Measurements from ENCODE around the gene CLMP. TPM values are rescaled to one million over a fixed set of nuclear protein-coding genes. Genes with fewer than 3 reads are reported as not detected.

Gene CLMP
- total RNA-seq, 3 donors from 2014 or later, result 4.7 to 84.9 (median 11.0) TPM

DNA sequence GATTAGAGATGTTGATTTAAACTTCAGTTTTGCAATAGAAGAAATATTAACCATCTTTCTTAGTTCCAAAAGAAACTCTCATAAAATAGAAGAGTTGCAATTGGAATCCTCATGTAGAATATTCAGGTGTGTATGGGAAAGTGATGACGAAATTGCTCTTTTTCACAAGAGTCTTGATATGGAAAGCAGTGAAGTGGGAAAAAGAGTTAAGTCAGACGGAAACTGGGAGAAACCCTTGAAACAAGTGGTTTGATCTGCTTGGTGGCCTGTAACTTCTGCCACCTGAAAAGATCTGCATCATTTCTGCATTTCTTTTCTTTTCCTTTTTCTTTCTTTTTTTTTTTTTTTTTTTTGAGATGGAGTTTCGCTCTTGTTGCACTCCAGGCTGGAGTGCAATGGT, 41.8 kb upstream of the CLMP start:
- intact Hi-C loops (cut with DNase I, micrococcal nuclease), result no loop called here
- H3K36me3 ChIP-seq (ENCODE audit: low read depth), result no peaks in the 10 kb centered on the region
- H3K4me3 ChIP-seq, result no peak overlapping the region
- TF ChIP-seq, protein P1, sequence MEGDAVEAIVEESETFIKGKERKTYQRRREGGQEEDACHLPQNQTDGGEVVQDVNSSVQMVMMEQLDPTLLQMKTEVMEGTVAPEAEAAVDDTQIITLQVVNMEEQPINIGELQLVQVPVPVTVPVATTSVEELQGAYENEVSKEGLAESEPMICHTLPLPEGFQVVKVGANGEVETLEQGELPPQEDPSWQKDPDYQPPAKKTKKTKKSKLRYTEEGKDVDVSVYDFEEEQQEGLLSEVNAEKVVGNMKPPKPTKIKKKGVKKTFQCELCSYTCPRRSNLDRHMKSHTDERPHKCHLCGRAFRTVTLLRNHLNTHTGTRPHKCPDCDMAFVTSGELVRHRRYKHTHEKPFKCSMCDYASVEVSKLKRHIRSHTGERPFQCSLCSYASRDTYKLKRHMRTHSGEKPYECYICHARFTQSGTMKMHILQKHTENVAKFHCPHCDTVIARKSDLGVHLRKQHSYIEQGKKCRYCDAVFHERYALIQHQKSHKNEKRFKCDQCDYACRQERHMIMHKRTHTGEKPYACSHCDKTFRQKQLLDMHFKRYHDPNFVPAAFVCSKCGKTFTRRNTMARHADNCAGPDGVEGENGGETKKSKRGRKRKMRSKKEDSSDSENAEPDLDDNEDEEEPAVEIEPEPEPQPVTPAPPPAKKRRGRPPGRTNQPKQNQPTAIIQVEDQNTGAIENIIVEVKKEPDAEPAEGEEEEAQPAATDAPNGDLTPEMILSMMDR (IDR thresholded peaks at IDR 0.05), result no peak
- ATAC-seq, result no peak
- no peaks in the 10 kb centered on the region for H3K9me3 ChIP-seq
- no peak for DNase-seq
- peaks cover 5% of the 10 kb centered on the region for H3K4me1 ChIP-seq (ENCODE audit: low read depth)

DNA sequence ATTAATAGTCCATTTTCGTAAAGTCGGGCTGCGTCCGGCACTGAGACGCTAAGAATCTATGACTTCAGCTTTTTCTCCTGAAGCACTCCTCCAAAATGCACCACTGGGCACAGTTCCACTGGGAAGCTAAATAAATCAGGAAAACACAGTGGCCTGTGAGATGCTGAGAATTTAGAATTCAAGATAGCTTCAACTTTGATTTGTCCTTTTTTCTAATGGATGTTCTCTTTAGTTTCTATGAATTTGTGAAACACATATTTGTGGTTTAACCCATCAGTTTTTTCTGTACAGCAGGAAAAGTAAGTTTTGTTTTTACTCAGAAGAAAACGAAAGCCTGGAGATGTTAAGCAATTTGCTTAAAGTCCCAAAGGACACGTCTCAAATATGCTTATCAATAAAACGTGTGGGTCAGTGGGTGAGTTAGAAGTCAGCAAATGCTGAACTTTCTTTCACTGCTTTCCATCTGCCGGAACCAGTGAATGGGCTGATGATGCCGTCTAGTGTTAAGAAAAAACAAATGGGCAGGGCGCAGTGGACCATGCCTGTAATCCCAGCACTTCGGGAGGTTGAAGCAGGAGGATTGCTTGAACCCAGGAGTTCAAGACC, 40.7 kb upstream of the CLMP start:
- DNase-seq (no peak), ATAC-seq (no peak)
- H3K36me3 ChIP-seq (ENCODE audit: low read depth), result no peaks in the 10 kb centered on the region

DNA sequence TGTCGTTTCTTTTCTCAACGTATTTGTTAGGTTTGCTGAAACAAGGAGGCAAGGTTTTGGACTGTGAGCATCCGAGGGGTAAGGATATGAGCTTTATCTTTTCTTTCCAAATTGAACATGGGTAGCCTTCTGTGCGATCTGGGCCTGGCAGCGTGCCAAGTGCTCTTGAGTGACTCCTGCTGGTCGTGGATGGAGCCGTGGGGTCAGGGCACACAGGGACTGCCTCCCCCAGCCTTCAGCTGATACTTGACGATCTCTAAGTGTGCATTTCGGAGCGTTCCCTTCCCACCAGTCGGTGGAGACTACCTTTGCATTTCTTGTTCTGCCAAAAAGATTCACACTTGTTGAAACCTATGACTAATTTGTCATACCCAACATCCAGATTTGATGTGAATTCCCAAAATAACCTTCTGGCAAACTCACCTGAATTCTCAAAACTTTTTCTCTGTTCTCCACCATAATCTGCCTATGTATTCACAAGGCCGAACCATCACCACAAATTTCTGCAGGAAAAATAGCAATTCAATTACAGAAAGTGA, 40.1 kb upstream of the CLMP start:
- ATAC-seq (peak; percentile 44), DNase-seq (peak in 2 of 3 donors; percentile 46 to 66)
- H3K4me3 ChIP-seq, result no peak overlapping the region
- intact Hi-C loops (cut with DNase I, micrococcal nuclease), result no loop called here
- H3K9me3 ChIP-seq, result no peaks in the 10 kb centered on the region
- TF ChIP-seq, protein P1 (IDR thresholded peaks at IDR 0.05), result peak; percentile 10
- no peaks in the 10 kb centered on the region for H3K36me3 ChIP-seq (ENCODE audit: low read depth)
- H3K4me1 ChIP-seq (ENCODE audit: low read depth), result peaks cover 5% of the 10 kb centered on the region

More for the DNA sequence above, 40.7 kb upstream of the CLMP start:
- H3K9me3 ChIP-seq, result no peaks in the 10 kb centered on the region
- peaks cover 5% of the 10 kb centered on the region for H3K4me1 ChIP-seq (ENCODE audit: low read depth)
- TF ChIP-seq, protein P1 (IDR thresholded peaks at IDR 0.05), result no peak
- intact Hi-C loops (cut with DNase I, micrococcal nuclease), result no loop called here
- H3K4me3 ChIP-seq, result no peak overlapping the region

DNA sequence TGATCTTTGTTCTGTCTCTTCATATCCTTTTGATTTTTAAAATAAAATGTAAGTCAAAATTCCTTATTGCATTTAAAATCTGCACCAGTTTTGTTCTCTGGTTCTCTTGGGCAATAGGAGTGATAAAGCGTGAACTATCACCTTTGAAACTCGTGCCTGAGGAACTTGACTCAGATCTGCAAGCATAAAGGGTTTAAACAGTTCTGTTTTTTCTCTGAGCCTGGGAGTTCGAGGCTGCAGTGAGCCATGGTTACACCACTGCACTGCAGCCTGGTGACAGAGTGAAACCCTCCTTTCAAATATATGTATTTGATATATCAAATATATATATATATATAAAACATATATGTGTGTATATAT, 38.9 kb upstream of the CLMP start:
- Histone ChIP-seq H3K9me3 (no peaks in the 10 kb centered on the region), H3K36me3 (ENCODE audit: low read depth) (no peaks in the 10 kb centered on the region), H3K4me1 (ENCODE audit: low read depth) (peaks cover 5% of the 10 kb centered on the region), H3K4me3 (no peak overlapping the region)
- intact Hi-C loops (cut with DNase I, micrococcal nuclease), result no loop called here
- no peak for DNase-seq
- ATAC-seq, result no peak
- TF ChIP-seq, protein P1 (IDR thresholded peaks at IDR 0.05), result no peak

DNA sequence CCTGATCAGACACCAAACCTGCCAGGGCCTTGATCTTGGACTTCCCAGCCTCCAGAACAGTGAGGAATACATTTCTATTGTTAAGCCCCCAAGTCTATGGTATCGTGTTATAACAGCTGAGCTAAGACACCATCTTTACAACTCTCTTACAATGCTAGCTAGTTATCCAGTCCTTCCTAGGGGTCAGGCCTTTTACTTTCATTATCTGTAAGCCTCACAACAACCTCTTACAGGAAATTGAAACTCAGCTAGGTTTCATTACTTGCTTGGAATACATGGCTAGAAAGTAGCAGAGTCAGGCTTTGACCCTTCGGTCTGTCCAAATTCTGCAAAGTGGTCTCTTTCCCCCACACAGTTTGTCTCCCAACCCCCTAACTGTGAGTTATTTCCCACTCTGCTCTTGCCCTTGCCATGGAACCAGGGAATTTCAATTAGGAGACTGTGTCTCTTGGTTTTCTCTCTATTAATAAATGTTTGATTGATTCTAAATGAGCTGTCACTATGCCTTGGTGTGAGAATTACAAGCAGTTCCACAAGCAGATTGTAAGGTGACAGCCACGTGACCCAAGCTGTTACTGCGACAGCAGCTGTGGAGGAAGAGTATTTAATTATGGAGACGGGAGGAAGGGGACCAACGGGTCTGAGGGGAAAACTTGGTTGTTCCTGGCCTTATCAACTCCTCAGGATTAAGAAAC, 38.4 kb upstream of the CLMP start:
- Histone ChIP-seq H3K4me1 (ENCODE audit: low read depth) (peaks cover 5% of the 10 kb centered on the region), H3K9me3 (no peaks in the 10 kb centered on the region), H3K36me3 (ENCODE audit: low read depth) (no peaks in the 10 kb centered on the region), H3K4me3 (no peak overlapping the region)
- TF ChIP-seq, protein P1 (IDR thresholded peaks at IDR 0.05), result no peak
- intact Hi-C loops (cut with DNase I, micrococcal nuclease), result no loop called here
- DNase-seq (no peak), ATAC-seq (peak; percentile 63)

All from mucosa of descending colon (tissue), 3 donors.